Glomerular visceral epithelial cell (primary cell): ENCODE measurements around the gene SCIN.
"Not testable (repeated sequence)": the region's sequence is repeated elsewhere in the genome, so short reads cannot be mapped to it uniquely, and the experiment has no call there.

ENCODE experiments used
- DNase-seq: peaks from one replicate; pipeline ENCODE4 v3.0.0-alpha.2; 2016; ENCODE audit errors: extremely low spot score

SCIN gene

DNA sequence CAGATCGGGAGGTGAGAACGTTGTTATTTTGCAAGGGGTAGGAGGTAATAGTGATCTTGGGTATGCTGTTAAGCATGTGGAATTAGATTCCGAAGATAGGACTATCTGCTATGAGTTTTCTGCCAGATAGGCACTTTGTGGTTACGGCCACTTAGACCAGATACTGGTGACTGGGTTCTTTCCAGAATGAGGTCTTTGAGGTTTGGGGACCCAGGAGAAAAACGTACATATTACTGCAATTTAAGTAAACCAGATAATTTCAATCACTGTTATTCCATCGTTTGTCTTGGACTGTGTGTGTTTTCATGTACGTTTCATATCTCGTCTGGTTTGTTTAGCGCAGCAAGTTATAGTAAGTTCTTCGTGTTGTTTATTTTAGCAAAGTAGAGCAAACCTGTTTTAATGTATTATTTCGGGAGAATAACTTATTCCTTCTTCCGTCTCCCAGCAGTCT, 117.2 kb downstream of the SCIN start:
- DNase-seq, result no peak

DNA sequence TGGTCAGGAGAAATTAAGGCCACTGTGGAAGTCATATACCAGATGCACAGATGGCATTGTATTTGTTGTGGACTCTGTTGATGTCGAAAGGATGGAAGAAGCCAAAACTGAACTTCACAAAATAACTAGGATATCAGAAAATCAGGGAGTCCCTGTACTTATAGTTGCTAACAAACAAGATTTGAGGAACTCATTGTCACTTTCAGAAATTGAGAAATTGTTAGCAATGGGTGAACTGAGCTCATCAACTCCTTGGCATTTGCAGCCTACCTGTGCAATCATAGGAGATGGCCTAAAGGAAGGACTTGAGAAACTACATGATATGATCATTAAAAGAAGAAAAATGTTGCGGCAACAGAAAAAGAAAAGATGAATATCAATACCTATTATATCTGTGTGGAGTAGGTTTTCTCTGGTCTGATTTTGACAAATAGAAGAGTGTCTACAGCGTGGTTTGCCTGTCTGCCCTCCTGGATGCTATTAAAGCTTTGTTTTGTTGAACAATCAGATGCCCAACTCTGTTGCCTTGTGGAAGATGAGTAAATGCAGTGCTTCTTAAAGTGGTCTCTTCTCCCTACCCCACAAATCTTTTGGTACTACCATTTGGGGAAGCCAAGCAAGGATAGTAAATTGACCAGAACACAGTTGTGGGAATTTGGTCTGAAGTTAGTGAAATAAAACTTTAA, 118.1 kb downstream of the SCIN start:
- DNase-seq, result not testable (repeated sequence)

DNA sequence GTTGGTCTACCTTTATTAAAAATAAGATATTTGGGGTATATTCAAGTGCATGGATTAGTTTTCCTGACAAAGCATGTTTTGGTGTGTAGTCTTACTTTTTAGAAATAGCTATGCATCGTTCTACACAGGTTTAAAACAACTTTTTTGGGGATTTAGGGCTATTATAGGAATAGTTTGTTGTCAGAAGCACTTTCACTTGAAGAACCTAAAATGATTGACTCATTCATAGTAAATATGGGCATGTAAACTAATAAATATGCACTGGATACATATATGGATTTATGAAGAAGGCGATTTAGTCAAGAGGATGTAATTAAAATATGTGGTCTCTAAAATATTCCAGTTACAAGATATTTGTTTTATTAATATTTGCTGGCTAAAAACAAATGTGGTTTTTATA, 118.9 kb downstream of the SCIN start:
- no peak for DNase-seq

DNA sequence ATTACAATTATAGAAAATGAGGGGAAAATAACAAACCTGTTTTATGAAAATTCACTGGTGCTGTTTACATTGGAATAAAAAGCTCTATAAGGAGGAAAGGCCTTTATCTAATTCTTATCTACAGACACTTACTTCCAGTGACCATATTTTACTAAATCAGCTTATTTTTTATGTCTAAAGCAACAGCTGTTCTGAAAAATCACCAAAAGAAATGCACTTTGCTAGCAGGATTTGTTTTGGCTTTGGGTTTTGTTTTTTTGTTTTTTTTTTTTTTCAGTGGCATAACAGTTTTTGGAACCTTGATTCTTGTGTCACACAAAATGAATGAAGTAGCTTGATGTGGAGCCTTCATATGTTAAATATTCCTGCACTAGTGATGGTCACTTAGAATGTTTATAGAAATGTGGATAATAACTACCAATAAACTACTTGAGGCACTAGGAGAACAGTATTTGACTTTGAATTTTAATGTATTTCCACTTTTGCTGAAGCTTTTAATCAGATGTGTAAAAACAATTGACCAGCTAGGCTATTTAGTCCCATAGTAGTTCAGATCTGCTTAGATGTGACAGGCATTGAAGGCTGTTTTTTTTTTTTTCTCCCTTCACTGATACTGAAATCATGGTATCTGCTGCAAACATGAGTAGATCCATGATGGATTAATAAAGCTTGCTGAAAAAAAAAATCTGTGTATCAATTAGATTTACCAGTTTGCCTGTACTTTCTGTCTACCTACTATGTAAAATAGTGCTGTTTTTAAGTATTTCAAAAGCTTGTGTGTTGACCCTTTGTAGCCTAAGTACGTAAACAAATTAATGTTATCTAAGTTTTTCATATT, 119.7 kb downstream of the SCIN start:
- no peak for DNase-seq

DNA sequence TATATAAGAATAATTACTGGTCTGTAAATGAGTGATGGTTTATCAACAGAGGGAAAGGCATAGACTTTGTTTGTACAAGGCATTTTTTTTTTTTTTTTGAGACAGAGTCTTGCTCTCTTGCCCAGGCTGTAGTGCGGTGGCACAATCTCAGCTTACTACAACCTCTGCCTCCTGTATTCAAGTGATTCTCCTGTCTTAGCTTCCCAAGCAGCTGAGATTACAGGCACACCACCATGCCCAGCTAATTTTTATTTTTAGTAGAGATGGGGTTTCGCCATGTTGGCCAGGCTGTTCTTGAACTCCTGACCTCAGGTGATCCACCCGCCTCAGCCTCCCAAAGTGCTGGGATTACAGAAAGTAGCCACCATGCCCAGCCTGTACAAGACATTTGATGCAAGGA, 120.9 kb downstream of the SCIN start:
- DNase-seq, result not testable (repeated sequence)

- no peak for DNase-seq
These were observed 121.5 kb downstream of the SCIN start for GRCh38 chr7:12692035-12692434.

GRCh38 chr7:12692479-12693259, 122.1 kb downstream of the SCIN start:
- DNase-seq, result no peak

GRCh38 chr7:12694817-12695216, 124.3 kb downstream of the SCIN start:
- no peak for DNase-seq

- no peak for DNase-seq
These were observed 125.4 kb downstream of the SCIN start for GRCh38 chr7:12695965-12696364.

DNA sequence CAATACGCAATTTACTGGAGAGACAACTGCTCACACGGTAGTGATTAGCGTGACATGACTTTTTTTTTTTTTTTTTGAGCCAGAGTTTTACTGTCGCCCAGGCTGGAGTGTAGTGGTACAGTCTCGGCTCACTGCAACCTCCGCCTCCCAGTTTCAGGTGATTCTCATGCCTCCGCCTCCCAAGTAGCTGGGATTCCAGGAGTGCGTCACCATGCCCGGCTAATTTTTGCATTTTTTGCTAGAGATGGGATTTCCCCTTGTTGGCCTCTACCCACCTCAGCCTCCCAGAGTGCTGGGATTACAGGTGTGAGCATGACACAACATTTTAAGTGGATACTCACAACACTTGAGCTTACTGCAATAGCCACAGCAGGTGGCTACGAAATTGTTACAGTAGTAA, 128.8 kb downstream of the SCIN start:
- no peak for DNase-seq

GRCh38 chr7:12701433-12701832, 130.9 kb downstream of the SCIN start:
- DNase-seq, result no peak

DNA sequence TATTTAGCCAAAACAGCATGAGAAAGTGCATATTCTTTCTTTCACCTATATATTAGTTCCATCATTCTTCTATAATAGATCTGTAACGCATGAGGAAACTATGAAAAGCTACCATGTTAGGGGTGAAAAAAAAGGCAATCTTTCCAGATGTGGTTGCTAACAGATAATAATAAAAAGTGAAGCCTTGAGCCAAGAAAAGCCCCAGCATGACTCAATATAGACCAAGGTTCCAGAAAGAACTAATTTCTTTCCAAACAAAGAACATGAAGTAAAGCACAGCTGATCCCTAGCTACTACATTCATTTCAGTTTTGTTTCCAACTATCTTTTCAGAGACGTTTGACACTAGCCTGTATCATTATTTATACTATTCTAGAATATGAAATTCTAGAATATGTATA, 133.4 kb downstream of the SCIN start:
- DNase-seq, result no peak

DNA sequence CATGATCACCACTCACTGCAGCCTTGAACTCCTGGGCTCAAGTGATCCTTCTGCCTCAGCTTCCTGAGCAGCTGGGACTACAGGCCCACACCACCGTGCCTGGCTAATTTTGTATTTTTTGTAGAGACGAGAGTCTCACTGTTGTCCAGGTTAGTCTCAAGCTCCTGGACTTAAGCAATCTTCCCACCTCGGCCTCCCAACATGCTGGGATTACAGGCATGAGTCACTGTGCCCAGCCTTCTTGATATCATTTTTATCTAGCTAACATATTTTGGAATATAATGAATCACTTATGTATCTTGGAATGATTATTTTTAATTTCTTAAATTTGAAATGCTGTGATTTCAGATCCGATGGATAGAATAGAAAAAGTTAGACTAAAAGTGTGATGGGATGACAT, 135.4 kb downstream of the SCIN start:
- no peak for DNase-seq

- DNase-seq, result no peak
These were observed 136.5 kb downstream of the SCIN start for GRCh38 chr7:12706900-12707536.

DNA sequence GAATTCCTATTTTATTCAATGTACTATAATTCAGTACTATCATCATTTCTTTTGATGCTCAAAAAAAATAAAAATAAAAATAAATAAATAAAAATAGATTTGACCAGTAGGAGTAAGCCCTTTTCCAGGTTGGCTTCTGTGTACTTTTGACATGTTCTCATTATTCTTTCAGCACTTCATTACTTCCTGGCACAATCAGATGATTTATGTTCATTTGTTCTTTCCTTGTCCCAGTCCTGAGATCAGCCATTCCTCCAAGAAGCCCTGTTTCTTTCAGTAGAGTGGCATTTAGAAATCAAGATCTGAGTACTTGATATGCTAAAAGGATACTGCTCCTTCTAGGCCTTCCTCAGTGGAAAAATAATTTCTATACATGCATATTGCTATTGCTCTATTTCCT, 137.8 kb downstream of the SCIN start:
- DNase-seq, result no peak
